Lung (tissue), 12 donors: Measurements from ENCODE around the gene CRK. TPM values are rescaled to one million over a fixed set of nuclear protein-coding genes. Genes with fewer than 3 reads are reported as not detected.

ENCODE experiments used
- ATAC-seq: fragments of 200-7000 bp; cut with Tn5 transposase; one replicate; pipeline ENCODE4 v1.9.1; 2020; ENCODE audit warnings: moderate number of reproducible peaks; ENCODE audit not compliant: insufficient read depth, low FRiP score
- DNase-seq, 3 donors: peaks; one replicate each; pipeline ENCODE4 v3.0.0-alpha.2; 2013 to 2017
- H3K27ac ChIP-seq, 2 donors: one replicate each; pipeline ENCODE4 v1.5.1; 2013; ENCODE audit warnings: mild to moderate bottlenecking in 2 of 2, moderate library complexity in 2 of 2, control low read depth in 1 of 2, inconsistent platforms in 1 of 2, low read depth in 1 of 2, low read length in 1 of 2
- H3K27me3 ChIP-seq, 3 donors: one replicate each; pipeline ENCODE4 v1.5.1; 2013; ENCODE audit warnings: low read length in 2 of 3; ENCODE audit not compliant: control insufficient read depth in 3 of 3, insufficient read depth in 3 of 3
- H3K36me3 ChIP-seq, 4 donors: one replicate each; pipeline ENCODE4 v1.5.1; 2013; ENCODE audit warnings: low read length in 4 of 4, mild to moderate bottlenecking in 1 of 4, moderate library complexity in 1 of 4; ENCODE audit not compliant: control insufficient read depth in 4 of 4, insufficient read depth in 4 of 4
- H3K4me1 ChIP-seq, 5 donors: one replicate each; pipeline ENCODE4 v1.5.1; 2013; ENCODE audit warnings: low read length in 5 of 5, mild to moderate bottlenecking in 2 of 5, moderate library complexity in 1 of 5; ENCODE audit not compliant: control insufficient read depth in 5 of 5, insufficient read depth in 5 of 5
- H3K4me3 ChIP-seq: one replicate; pipeline ENCODE4 v1.5.1; 2013; ENCODE audit warnings: mild to moderate bottlenecking, control low read depth, moderate library complexity
- H3K9ac ChIP-seq, 2 donors: one replicate each; pipeline ENCODE4 v1.5.1; 2013; ENCODE audit warnings: low read length in 2 of 2, control low read depth in 1 of 2; ENCODE audit not compliant: insufficient read depth in 1 of 2
- H3K9me3 ChIP-seq, 4 donors: one replicate each; pipeline ENCODE4 v1.5.1; 2013; ENCODE audit warnings: low read length in 3 of 4, mild to moderate bottlenecking in 1 of 4, moderate library complexity in 1 of 4; ENCODE audit not compliant: control insufficient read depth in 4 of 4, insufficient read depth in 3 of 4
- WGBS, 2 donors: extraction: QIAGEN DNeasy Blood & Tissue Kit; methylation state at CpG; one replicate each; pipeline ENCODE4 v1.1.7; 2013; 5-methylcytosine and 5-hydroxymethylcytosine counted together
- polyA plus RNA-seq, 2 donors: library from polyadenylated mRNA; stranded (reverse); fragments of 200-250 nt; gene quantifications; one replicate each; pipeline ENCODE4 v1.2.1, GENCODE V29; 2013
- total RNA-seq, 2 donors: library from RNA; depleted of rRNA in 1 of 2; stranded (reverse); fragments of >200 nt in 1 of 2; gene quantifications; one replicate each; pipeline ENCODE4 v1.2.1, GENCODE V29; 2014 to 2021
- TF ChIP-seq, protein P1 (sequence below): IDR thresholded peaks from 2 replicates; pipeline ENCODE4 v1.5.1; 2012; ENCODE audit warnings: mild to moderate bottlenecking; ENCODE audit errors: control extremely low read depth, extremely low read depth
- donor health status: control.
- donor health status: control.
- donor health status: Bipolar disorder and iron deficiency.
- donor health status: healthy.
- donor health status: DM: yes; HTN: yes; CAD: no.

CRK gene
- total and polyA plus RNA-seq, 4 donors: 29.3 to 67.5 (median 49.5) TPM

DNA sequence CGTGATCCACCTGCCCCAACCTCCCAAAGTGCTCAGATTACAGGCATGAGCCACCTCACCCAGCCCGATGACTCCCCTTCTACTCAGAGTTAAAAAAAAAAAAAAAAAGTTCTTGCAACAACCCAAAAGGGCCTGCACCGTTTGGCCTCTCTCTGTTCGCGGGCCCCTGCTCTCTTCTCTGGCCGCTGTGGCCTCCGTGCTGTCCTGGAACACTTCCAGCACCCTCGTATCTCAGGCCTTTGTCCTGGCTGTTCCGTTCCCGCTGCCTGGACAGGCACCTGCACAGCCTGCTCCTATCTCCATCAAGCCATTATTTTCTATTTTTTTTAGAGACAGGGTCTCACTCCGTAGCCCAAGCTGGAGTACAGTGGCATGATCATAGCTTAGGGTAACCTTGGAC is 25.7 kb upstream of the CRK start:
- H3K36me3 ChIP-seq: peaks cover 10 to 43% (median 20%) of the 10 kb centered on the region in 4 donors
- WGBS, 2 donors: 81 to 83% methylated on average over 11 of the region's 11 CpGs
- peaks cover 0 to 4% (median 2%) of the 10 kb centered on the region in 5 donors for H3K4me1 ChIP-seq
- no peak overlapping the region for H3K4me3 ChIP-seq
- ATAC-seq (no peak), DNase-seq (no peak)
- no peaks in the 10 kb centered on the region for H3K9me3 ChIP-seq
- H3K9ac ChIP-seq: no peak overlapping the region
- TF ChIP-seq, protein P1, sequence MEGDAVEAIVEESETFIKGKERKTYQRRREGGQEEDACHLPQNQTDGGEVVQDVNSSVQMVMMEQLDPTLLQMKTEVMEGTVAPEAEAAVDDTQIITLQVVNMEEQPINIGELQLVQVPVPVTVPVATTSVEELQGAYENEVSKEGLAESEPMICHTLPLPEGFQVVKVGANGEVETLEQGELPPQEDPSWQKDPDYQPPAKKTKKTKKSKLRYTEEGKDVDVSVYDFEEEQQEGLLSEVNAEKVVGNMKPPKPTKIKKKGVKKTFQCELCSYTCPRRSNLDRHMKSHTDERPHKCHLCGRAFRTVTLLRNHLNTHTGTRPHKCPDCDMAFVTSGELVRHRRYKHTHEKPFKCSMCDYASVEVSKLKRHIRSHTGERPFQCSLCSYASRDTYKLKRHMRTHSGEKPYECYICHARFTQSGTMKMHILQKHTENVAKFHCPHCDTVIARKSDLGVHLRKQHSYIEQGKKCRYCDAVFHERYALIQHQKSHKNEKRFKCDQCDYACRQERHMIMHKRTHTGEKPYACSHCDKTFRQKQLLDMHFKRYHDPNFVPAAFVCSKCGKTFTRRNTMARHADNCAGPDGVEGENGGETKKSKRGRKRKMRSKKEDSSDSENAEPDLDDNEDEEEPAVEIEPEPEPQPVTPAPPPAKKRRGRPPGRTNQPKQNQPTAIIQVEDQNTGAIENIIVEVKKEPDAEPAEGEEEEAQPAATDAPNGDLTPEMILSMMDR: no peak
- H3K27me3 ChIP-seq: no peaks in the 10 kb centered on the region
- no peak overlapping the region for H3K27ac ChIP-seq

DNA sequence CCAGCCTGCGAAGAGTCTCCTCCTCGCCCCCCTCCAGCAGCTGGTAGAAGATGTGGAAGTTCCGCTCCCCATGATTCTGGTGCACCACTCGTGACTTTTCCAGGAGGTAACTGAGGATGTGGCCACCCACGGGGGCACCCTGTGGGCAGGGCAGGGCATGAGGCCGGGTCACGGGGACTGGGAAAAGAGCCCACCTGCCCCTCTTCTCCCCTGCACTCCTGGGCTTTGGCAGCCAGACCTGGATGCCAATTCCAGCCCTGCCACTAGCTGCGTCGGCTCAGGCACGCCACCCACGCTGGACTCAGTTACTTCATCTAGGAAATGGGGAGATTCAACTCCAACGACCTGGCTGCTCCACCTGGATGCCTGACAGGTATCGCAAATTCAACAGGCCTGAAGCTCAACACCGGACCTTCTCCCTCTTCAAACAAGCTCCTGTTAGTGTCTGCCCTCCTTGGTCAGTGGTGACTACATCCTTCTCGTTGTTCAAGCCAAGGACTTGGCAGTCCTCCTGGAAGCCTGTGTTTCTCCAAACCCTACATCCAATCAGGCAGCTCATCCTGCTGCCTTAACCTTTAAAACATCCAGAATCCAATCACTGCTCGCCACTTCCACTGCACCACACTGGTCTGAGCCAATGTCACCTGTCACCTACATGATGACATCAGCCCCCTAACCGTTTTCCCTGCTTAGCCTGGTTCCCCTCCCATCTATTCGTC is 24.9 kb upstream of the CRK start:
- ATAC-seq (no peak), DNase-seq (no peak)
- H3K4me1 ChIP-seq: peaks cover 0 to 4% (median 0%) of the 10 kb centered on the region in 5 donors
- H3K36me3 ChIP-seq: peaks cover 10 to 45% (median 20%) of the 10 kb centered on the region in 4 donors
- H3K4me3 ChIP-seq: no peak overlapping the region
- no peaks in the 10 kb centered on the region for H3K27me3 ChIP-seq
- TF ChIP-seq, protein P1: no peak
- no peak overlapping the region for H3K27ac ChIP-seq
- H3K9me3 ChIP-seq: no peaks in the 10 kb centered on the region
- 83 to 87% methylated on average over 18 of the region's 18 CpGs for WGBS, 2 donors
- H3K9ac ChIP-seq: no peak overlapping the region

DNA sequence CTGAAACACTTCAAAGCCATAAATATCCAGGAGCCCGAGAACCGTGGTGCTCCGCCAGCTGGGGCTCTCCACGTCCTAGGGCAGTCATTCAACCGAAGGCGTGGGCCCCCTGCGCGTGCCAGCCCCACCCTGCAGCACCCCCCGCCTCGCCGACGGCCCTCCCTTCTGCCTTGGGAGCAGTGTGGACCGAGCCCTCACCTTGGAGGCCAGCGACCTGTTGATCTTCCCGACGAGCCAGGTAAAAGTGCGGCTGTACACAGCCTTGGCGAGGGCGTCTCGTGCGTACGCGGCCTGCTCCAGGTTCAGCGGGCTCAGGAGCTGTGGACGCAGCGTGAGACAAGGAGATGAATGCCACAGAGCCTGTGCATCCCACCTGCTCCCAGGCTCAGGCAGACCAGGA is 22.4 kb upstream of the CRK start:
- DNase-seq (no peak), ATAC-seq (no peak)
- Histone ChIP-seq H3K9ac (no peak overlapping the region), H3K36me3 (peaks cover 10 to 60% (median 25%) of the 10 kb centered on the region in 4 donors), H3K27me3 (no peaks in the 10 kb centered on the region), H3K4me1 (peaks cover 0 to 3% (median 0%) of the 10 kb centered on the region in 5 donors), H3K9me3 (no peaks in the 10 kb centered on the region), H3K4me3 (no peak overlapping the region), H3K27ac (no peak overlapping the region)
- WGBS, 2 donors: 92 to 95% methylated on average over 26 of the region's 26 CpGs
- TF ChIP-seq, protein P1: no peak
